IMR-90 (cell line): ENCODE results near the gene HCK. TPM values are rescaled to one million over a fixed set of nuclear protein-coding genes. Genes with fewer than 3 reads are reported as not detected.

Experiments
- ATAC-seq: fragments of 200-7000 bp; cut with Tn5 transposase; 2 replicates; pipeline ENCODE4 v1.9.1; 2020; ENCODE audit warnings: low read depth, mild to moderate bottlenecking, moderate library complexity
- BruUV-seq: library from RNA; stranded (reverse); fragments of 400-500 nt; replicated peaks from 2 replicates; lab custom pipeline; 2021; lab: Mats Ljungman, UMichigan
- CTCF ChIA-PET: fragments of 300-600 bp; formaldehyde crosslinking; extraction: SDS; loops from one replicate; lab custom pipeline; 2021; ENCODE audit warnings: antibody characterized with exemption; lab: Yijun Ruan, JAX
- POLR2A ChIA-PET: fragments of 300-600 bp; sonication (Branson Sonifier 250); formaldehyde crosslinking; loops from one replicate; lab custom pipeline; 2022; ENCODE audit warnings: antibody characterized with exemption; ENCODE audit not compliant: unreplicated experiment; lab: Charles Lee
- DNase-seq: peaks from one replicate; pipeline ENCODE4 v3.0.0; 2013
- H2AFZ ChIP-seq: replicated peaks from 2 replicates; pipeline ENCODE3; 2013; ENCODE audit warnings: low read length, mild to moderate bottlenecking; ENCODE audit not compliant: poor library complexity
- H2AK5ac ChIP-seq: 2 replicates; pipeline ENCODE4 v1.6.1; 2013; ENCODE audit warnings: low read depth, low read length, inconsistent platforms
- H2AK9ac ChIP-seq: replicated peaks from 2 replicates; pipeline ENCODE3; 2013; ENCODE audit warnings: mild to moderate bottlenecking, low read depth, low read length, moderate library complexity; ENCODE audit not compliant: poor library complexity
- H2BK120ac ChIP-seq: 2 replicates; pipeline ENCODE4 v1.6.1; 2013; ENCODE audit warnings: low read depth, low read length, inconsistent platforms
- H2BK15ac ChIP-seq: 3 replicates; pipeline ENCODE4 v1.6.1; 2013; ENCODE audit warnings: low read depth, low read length, inconsistent platforms
- H2BK20ac ChIP-seq: 2 replicates; pipeline ENCODE4 v1.6.1; 2013; ENCODE audit warnings: low read depth, mild to moderate bottlenecking, inconsistent platforms, low read length, moderate library complexity
- H2BK5ac ChIP-seq: 2 replicates; pipeline ENCODE4 v1.6.1; 2013; ENCODE audit warnings: mild to moderate bottlenecking, low read depth, low read length, inconsistent platforms; ENCODE audit not compliant: poor library complexity, severe bottlenecking
- H3K14ac ChIP-seq: replicated peaks from 2 replicates; pipeline ENCODE4 v1.6.1; 2013; ENCODE audit warnings: low read depth, low read length, inconsistent platforms
- H3K18ac ChIP-seq: 2 replicates; pipeline ENCODE4 v1.6.1; 2013; ENCODE audit warnings: low read depth, low read length, control low read depth
- H3K23ac ChIP-seq: 2 replicates; pipeline ENCODE4 v1.6.1; 2013; ENCODE audit warnings: low read depth, low read length, inconsistent platforms
- H3K27ac ChIP-seq: 2 replicates; pipeline ENCODE4 v1.5.1; 2013; ENCODE audit warnings: mild to moderate bottlenecking, control low read depth, low read length; ENCODE audit not compliant: insufficient read depth
- H3K27me3 ChIP-seq: 2 replicates; pipeline ENCODE4 v1.6.1; 2013; ENCODE audit warnings: low read length; ENCODE audit not compliant: control insufficient read depth, insufficient read depth
- H3K36me3 ChIP-seq: 2 replicates; pipeline ENCODE4 v1.6.1; 2013; ENCODE audit warnings: low read length, mixed read lengths; ENCODE audit not compliant: control insufficient read depth, insufficient read depth
- H3K4ac ChIP-seq: 2 replicates; pipeline ENCODE4 v1.6.1; 2013; ENCODE audit warnings: low read depth, low read length, inconsistent platforms
- H3K4me1 ChIP-seq: 2 replicates; pipeline ENCODE4 v1.6.1; 2013; ENCODE audit warnings: low read length, mixed read lengths; ENCODE audit not compliant: control insufficient read depth, insufficient read depth
- H3K4me2 ChIP-seq: 2 replicates; pipeline ENCODE4 v1.6.1; 2013; ENCODE audit warnings: low read depth, mild to moderate bottlenecking, control low read depth, low read length, moderate library complexity
- H3K4me3 ChIP-seq: 2 replicates; pipeline ENCODE4 v1.5.1; 2013; ENCODE audit warnings: low read depth, mild to moderate bottlenecking, control low read depth, low read length, moderate library complexity; ENCODE audit not compliant: insufficient read depth
- H3K56ac ChIP-seq: 2 replicates; pipeline ENCODE4 v1.6.1; 2013; ENCODE audit warnings: low read length, inconsistent platforms; ENCODE audit not compliant: insufficient read depth; ENCODE audit errors: extremely low read depth
- H3K79me1 ChIP-seq, 2 experiments: 2 replicates each; pipeline ENCODE4 v1.6.1; 2013; ENCODE audit warnings: low read length in 2 of 2, inconsistent platforms in 1 of 2, low read depth in 1 of 2
- H3K9ac ChIP-seq: 2 replicates; pipeline ENCODE4 v1.6.1; 2013; ENCODE audit warnings: low read depth, low read length, control low read depth
- H3K9me1 ChIP-seq: 2 replicates; pipeline ENCODE4 v1.6.1; 2013; ENCODE audit warnings: low read length, inconsistent platforms; ENCODE audit not compliant: insufficient read depth
- H3K9me3 ChIP-seq: 2 replicates; pipeline ENCODE4 v1.6.1; 2013; ENCODE audit warnings: low read length; ENCODE audit not compliant: control insufficient read depth, insufficient read depth
- H4K20me1 ChIP-seq: 2 replicates; pipeline ENCODE4 v1.6.1; 2013; ENCODE audit warnings: low read length, inconsistent platforms; ENCODE audit not compliant: insufficient read depth
- H4K5ac ChIP-seq: 2 replicates; pipeline ENCODE4 v1.6.1; 2013; ENCODE audit warnings: mild to moderate bottlenecking, low read depth, low read length, control low read depth
- H4K8ac ChIP-seq, 2 experiments: 2 replicates each; pipeline ENCODE4 v1.6.1; 2013; ENCODE audit warnings: low read depth in 2 of 2, low read length in 2 of 2, control low read depth in 1 of 2, inconsistent platforms in 1 of 2
- H4K91ac ChIP-seq: 2 replicates; pipeline ENCODE4 v1.6.1; 2013; ENCODE audit warnings: low read depth, low read length, inconsistent platforms; ENCODE audit not compliant: insufficient read depth
- BHLHE40 ChIP-seq: fragments of 150-350 bp; IDR thresholded peaks from 2 replicates; pipeline ENCODE4 v1.6.1; 2016; ENCODE audit warnings: mild to moderate bottlenecking, low read depth, low read length
- ELK1 ChIP-seq: fragments of 150-350 bp; IDR thresholded peaks from 2 replicates; pipeline ENCODE4 v1.6.1; 2016; ENCODE audit warnings: low read depth, mild to moderate bottlenecking, low read length, moderate library complexity, borderline replicate concordance
- NFE2L2 ChIP-seq: fragments of 150-350 bp; IDR thresholded peaks from 2 replicates; pipeline ENCODE4 v1.6.1; 2016; ENCODE audit warnings: low read depth, mild to moderate bottlenecking, low read length
- SMC3 ChIP-seq: fragments of 150-350 bp; IDR thresholded peaks from 2 replicates; pipeline ENCODE4 v1.6.1; 2016; ENCODE audit warnings: low read depth, mild to moderate bottlenecking, antibody characterized with exemption, low read length, moderate library complexity
- USF2 ChIP-seq: fragments of 150-350 bp; IDR thresholded peaks from 2 replicates; pipeline ENCODE4 v1.6.1; 2017; ENCODE audit warnings: mild to moderate bottlenecking, antibody characterized with exemption, low read length, low read depth
- WGBS, 2 experiments: methylation state at CpG; one replicate each; pipeline versions ENCODE4 v1.1.5 to v1.1.7; 2013; ENCODE audit warnings: missing lambda C conversion rate in 2 of 2; ENCODE audit not compliant: insufficient read length in 1 of 2; ENCODE audit errors: extremely low coverage in 2 of 2; 5-methylcytosine and 5-hydroxymethylcytosine counted together
- dilution Hi-C: fragments of 300-500 bp; cut with HindIII; formaldehyde crosslinking; loops from one replicate; pipeline ENCODE4 v1.14.3; 2018; ENCODE audit warnings: low sequenced_read_pairs; ENCODE audit not compliant: unreplicated experiment
- in situ Hi-C: fragments of 300-500 bp; cut with MboI; formaldehyde crosslinking; loops from 3 replicates; pipeline ENCODE4 v1.14.3; 2019; ENCODE audit warnings: low sequenced_read_pairs, inconsistent platforms, mixed read lengths
- intact Hi-C: fragments of 100-400 bp; cut with micrococcal nuclease; formaldehyde crosslinking; loops from 2 replicates; pipeline ENCODE4 v1.10.0; 2022
- microRNA-seq, 2 experiments: library from miRNA; stranded (forward) in 1 of 2; unstranded in 1 of 2; fragments of 10-50 nt in 1 of 2; fragments of <30 nt in 1 of 2; gene quantifications in 1 of 2; microRNA quantifications in 1 of 2; one replicate each; pipeline versions ENCODE3 to v1.1.0; 2013 to 2020; ENCODE audit not compliant: insufficient read depth in 1 of 2, insufficient read length in 1 of 2, unreplicated experiment in 1 of 2
- polyA plus RNA-seq, 3 experiments: library from polyadenylated mRNA; depleted of rRNA; stranded (reverse); fragments of >200 nt; gene quantifications; 2 replicates each; pipeline ENCODE4 v1.2.3, GENCODE V29; 2012; ENCODE audit warnings: low replicate concordance in 1 of 3
- small RNA-seq, 5 experiments: library from RNA; depleted of rRNA; stranded (forward); fragments of <200 nt; gene quantifications; one replicate each; pipeline ENCODE3, GENCODE V24; 2012
- total RNA-seq: library from RNA; depleted of rRNA; stranded (reverse); fragments of >200 nt; gene quantifications from 2 replicates; pipeline ENCODE4 v1.2.3, GENCODE V29; 2012; rRNA removed

HCK gene
- total and polyA plus RNA-seq, 2 of the 4 experiments (the other 2 are of a cell fraction), result not detected

DNA sequence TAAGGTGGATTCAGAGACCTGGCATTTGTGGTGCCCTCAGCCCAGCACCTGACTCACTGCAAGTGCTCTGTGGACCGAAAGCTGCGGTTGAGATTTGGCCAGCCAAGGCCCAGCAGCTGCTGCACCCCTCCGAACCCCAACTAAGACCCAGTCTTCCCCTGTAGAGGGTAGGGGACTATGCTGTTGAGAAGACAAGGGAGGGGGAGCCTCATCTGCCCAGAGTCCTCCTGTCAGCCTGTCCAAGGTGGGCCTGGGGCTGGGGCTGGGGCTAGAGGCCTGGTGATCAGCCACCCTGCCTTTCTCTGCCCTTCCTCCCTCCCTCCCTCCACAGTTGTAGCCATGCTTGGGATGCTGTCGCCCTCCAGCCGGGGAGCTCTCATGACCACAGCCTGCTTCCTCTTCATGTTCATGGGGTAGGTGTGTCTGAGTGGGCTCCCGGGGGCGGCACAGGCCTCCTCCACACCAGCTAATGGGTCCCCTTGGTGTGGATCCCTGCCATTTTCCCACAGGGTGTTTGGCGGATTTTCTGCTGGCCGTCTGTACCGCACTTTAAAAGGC lies 98.3 kb downstream of the HCK start:
- H3K27me3 ChIP-seq, result no peaks in the 10 kb centered on the region
- H4K5ac ChIP-seq, result no peak overlapping the region
- no peak overlapping the region for H3K23ac ChIP-seq
- no peak overlapping the region for H3K14ac ChIP-seq
- intact Hi-C loops, result no loop called here
- DNase-seq (no peak), ATAC-seq (no peak)
- dilution Hi-C loops, result no loop called here
- H3K18ac ChIP-seq, result no peak overlapping the region
- peaks cover 5% of the 10 kb centered on the region; the same call in 1 of the 2 replicates for H3K4me1 ChIP-seq
- no peaks in the 10 kb centered on the region for H3K9me3 ChIP-seq
- H2BK5ac ChIP-seq, result no peak overlapping the region
- peaks cover 0 to 28% of the 10 kb centered on the region in 2 experiments; a peak in 2 of 4 replicates for H3K79me1 ChIP-seq
- no peak overlapping the region for H2AK5ac ChIP-seq
- H3K56ac ChIP-seq, result no peak overlapping the region
- peaks cover 63% of the 10 kb centered on the region for H3K36me3 ChIP-seq
- H3K4me2 ChIP-seq, result no peak overlapping the region
- no peak overlapping the region for H3K27ac ChIP-seq
- no peak overlapping the region for H2BK15ac ChIP-seq
- WGBS, 2 experiments, result no CpG with 5 or more reads among the region's 10 CpGs
- CTCF ChIA-PET, result no interaction called here
- peak overlapping the region; percentile 63 for H2AFZ ChIP-seq
- peaks cover 20% of the 10 kb centered on the region; the same call in 1 of the 2 replicates for H3K9me1 ChIP-seq
- peaks cover 11% of the 10 kb centered on the region for H4K20me1 ChIP-seq
- H3K4ac ChIP-seq, result no peak overlapping the region
- no peak overlapping the region for H2BK120ac ChIP-seq
- no peak overlapping the region for H3K9ac ChIP-seq
- H2BK20ac ChIP-seq, result no peak overlapping the region
- no peak overlapping the region for H4K91ac ChIP-seq
- H4K8ac ChIP-seq, result no peak overlapping the region
- POLR2A ChIA-PET, result interaction anchor here (0.6 kb wide), 2 partner anchors 34 to 315 kb away, joined by 5 to 7 read pairs; no protein-coding TSS in a partner anchor
- H2AK9ac ChIP-seq, result peak overlapping the region; percentile 65
- BruUV-seq, result no TSS peak
- in situ Hi-C loops, result no loop called here
- TF ChIP-seq SMC3 (no peak), NFE2L2 (no peak), BHLHE40 (no peak), USF2 (no peak), ELK1 (no peak)
- H3K4me3 ChIP-seq, result no peak overlapping the region

Small RNA genes within 50 kb of the gene (microRNA-seq; reads per million reads assigned to microRNA genes)
- gene RNA5SP481 (ENCODE audit: insufficient read depth, insufficient read length), result not detected
- gene RNA5SP482 (ENCODE audit: insufficient read depth, insufficient read length), result not detected

Small RNA genes within 50 kb of the gene (small RNA-seq; reads per million reads assigned to genes)
- gene RNA5SP481, result 0 to 1.5 (median 0.33) reads per million in 5 experiments
- gene RNA5SP482, result 0 reads per million in 5 experiments

Other genes with a start within 250 kb of the HCK start
- gene MYLK2, start 232.9 kb upstream of the HCK start, total RNA-seq, result 0.18 and 0.28 TPM in 2 replicates
- 0.19 and 0.27 TPM in 2 replicates for gene MYLK2, start 232.9 kb upstream of the HCK start, polyA plus RNA-seq (2012; rRNA removed)
- not detected in 2 replicates for gene FOXS1, start 206.6 kb upstream of the HCK start, total RNA-seq
- not detected in 2 replicates for gene FOXS1, start 206.6 kb upstream of the HCK start, polyA plus RNA-seq (2012; rRNA removed)
- gene DUSP15, start 181.7 kb upstream of the HCK start, total RNA-seq, result not detected in 2 replicates
- not detected in 2 replicates for gene DUSP15, start 181.7 kb upstream of the HCK start, polyA plus RNA-seq (2012; rRNA removed)
- not detected in 2 replicates for gene TTLL9, start 181.6 kb upstream of the HCK start, total RNA-seq
- gene TTLL9, start 181.6 kb upstream of the HCK start, polyA plus RNA-seq (2012; rRNA removed), result not detected in 2 replicates
- 5.0 and 5.8 TPM in 2 replicates for gene PDRG1, start 100.2 kb upstream of the HCK start, total RNA-seq
- 15.7 and 16.0 TPM in 2 replicates for gene PDRG1, start 100.2 kb upstream of the HCK start, polyA plus RNA-seq (2012; rRNA removed)
- not detected in 2 replicates for gene XKR7, start 84.1 kb upstream of the HCK start, total RNA-seq
- not detected in 2 replicates for gene XKR7, start 84.1 kb upstream of the HCK start, polyA plus RNA-seq (2012; rRNA removed)
- gene CCM2L, start 41.8 kb upstream of the HCK start, total RNA-seq, result not detected in 2 replicates
- gene CCM2L, start 41.8 kb upstream of the HCK start, polyA plus RNA-seq (2012; rRNA removed), result not detected in 2 replicates
- gene TM9SF4, start 57.5 kb downstream of the HCK start, total RNA-seq, result 31.1 and 35.3 TPM in 2 replicates
- gene TM9SF4, start 57.5 kb downstream of the HCK start, polyA plus RNA-seq (2012; rRNA removed), result 59.1 and 62.0 TPM in 2 replicates
- gene PLAGL2, start 155.5 kb downstream of the HCK start, total RNA-seq, result 2.9 and 3.1 TPM in 2 replicates
- gene PLAGL2, start 155.5 kb downstream of the HCK start, polyA plus RNA-seq (2012; rRNA removed), result 7.5 and 7.7 TPM in 2 replicates
- 23.1 and 25.5 TPM in 2 replicates for gene POFUT1, start 155.6 kb downstream of the HCK start, total RNA-seq
- gene POFUT1, start 155.6 kb downstream of the HCK start, polyA plus RNA-seq (2012; rRNA removed), result 35.4 and 41.1 TPM in 2 replicates
- 25.3 and 28.1 TPM in 2 replicates for gene KIF3B, start 225.4 kb downstream of the HCK start, total RNA-seq
- gene KIF3B, start 225.4 kb downstream of the HCK start, polyA plus RNA-seq (2012; rRNA removed), result 15.8 and 17.1 TPM in 2 replicates